ENCODE results near the gene ISOC2. TPM values are rescaled to one million over a fixed set of nuclear protein-coding genes. Genes with fewer than 3 reads are reported as not detected.
"Not testable (repeated sequence)": the region's sequence is repeated elsewhere in the genome, so short reads cannot be mapped to it uniquely, and the experiment has no call there.

Gene ISOC2
- total RNA-seq, 2 experiments from 2014 or later, result 29.0 to 29.3 TPM

DNA sequence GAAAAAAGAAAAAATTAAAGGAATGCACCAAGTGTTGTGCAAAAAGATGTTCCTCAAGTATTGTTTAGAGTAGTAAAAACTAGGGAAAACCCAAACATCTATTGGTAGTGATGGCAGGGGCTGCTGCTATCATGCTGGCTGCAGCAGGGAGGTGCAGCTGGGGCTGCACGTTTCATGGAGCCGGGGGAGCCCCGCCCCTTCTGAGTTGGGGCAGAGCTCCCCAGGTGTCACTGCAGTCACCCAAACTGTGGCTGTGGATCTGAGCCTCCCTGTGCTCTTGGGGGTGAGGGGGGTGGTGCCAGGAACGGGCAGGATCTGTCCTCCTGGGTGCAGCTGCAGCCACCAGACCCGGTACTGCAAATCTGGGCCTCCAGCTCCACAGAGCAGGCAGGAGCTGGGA, 42.3 kb downstream of the ISOC2 start:
- POLR2A ChIA-PET, result interaction anchor here (0.9 to 1.4 kb wide), 2 partner anchors 12 to 18 kb away, joined by 3 to 5 read pairs; no protein-coding TSS in a partner anchor
- H3K36me3 Mint-ChIP-seq (ENCODE audit: low read depth), result no peaks in the 10 kb centered on the region
- DNase-seq (no peak), ATAC-seq (no peak)
- TF ChIP-seq, protein P1, sequence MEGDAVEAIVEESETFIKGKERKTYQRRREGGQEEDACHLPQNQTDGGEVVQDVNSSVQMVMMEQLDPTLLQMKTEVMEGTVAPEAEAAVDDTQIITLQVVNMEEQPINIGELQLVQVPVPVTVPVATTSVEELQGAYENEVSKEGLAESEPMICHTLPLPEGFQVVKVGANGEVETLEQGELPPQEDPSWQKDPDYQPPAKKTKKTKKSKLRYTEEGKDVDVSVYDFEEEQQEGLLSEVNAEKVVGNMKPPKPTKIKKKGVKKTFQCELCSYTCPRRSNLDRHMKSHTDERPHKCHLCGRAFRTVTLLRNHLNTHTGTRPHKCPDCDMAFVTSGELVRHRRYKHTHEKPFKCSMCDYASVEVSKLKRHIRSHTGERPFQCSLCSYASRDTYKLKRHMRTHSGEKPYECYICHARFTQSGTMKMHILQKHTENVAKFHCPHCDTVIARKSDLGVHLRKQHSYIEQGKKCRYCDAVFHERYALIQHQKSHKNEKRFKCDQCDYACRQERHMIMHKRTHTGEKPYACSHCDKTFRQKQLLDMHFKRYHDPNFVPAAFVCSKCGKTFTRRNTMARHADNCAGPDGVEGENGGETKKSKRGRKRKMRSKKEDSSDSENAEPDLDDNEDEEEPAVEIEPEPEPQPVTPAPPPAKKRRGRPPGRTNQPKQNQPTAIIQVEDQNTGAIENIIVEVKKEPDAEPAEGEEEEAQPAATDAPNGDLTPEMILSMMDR (IDR thresholded peaks at IDR 0.05), result no peak
- no peaks in the 10 kb centered on the region for H3K9me3 Mint-ChIP-seq
- no peak overlapping the region for H3K4me3 Mint-ChIP-seq
- H3K27me3 Mint-ChIP-seq, result no peaks in the 10 kb centered on the region
- peaks cover 8% of the 10 kb centered on the region for H3K4me1 Mint-ChIP-seq (ENCODE audit: low read depth)
- CTCF ChIA-PET, result interaction anchor here (0.9 to 2.4 kb wide), 9 partner anchors 9 to 301 kb away, joined by 3 to 9 read pairs (median 3); no protein-coding TSS in a partner anchor
- H3K27ac Mint-ChIP-seq, result no peak overlapping the region
- intact Hi-C loops (cut with micrococcal nuclease), result no loop called here

DNA sequence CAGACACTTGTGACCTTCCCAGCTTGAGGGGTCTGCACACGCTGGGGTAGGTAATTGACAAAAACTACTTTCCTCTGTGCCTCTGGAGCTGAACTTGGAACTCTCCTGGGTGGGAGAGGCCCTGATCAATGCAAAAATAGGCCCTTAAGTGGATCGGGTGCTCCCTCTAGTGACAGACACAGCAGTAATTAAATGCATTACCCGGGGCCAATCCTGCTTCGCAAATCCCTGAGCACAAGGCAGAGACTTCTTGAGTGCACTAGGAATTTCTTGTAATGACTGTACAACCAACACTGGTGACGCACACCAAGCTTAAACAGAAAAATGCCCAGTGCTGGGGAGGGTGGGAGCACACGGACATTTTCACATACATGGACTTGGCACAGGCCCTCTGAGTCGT, 43.3 kb downstream of the ISOC2 start:
- no peaks in the 10 kb centered on the region for H3K9me3 Mint-ChIP-seq
- H3K4me1 Mint-ChIP-seq (ENCODE audit: low read depth), result peaks cover 8% of the 10 kb centered on the region
- H3K27me3 Mint-ChIP-seq, result no peaks in the 10 kb centered on the region
- POLR2A ChIA-PET, result interaction anchor here (0.6 to 1.4 kb wide), 10 partner anchors 11 to 165 kb away, joined by 3 to 5 read pairs (median 4); partner anchors contain the start of gene HSPBP1
- H3K36me3 Mint-ChIP-seq (ENCODE audit: low read depth), result no peaks in the 10 kb centered on the region
- intact Hi-C loops (cut with micrococcal nuclease), result no loop called here
- no peak overlapping the region for H3K27ac Mint-ChIP-seq
- CTCF ChIA-PET, result interaction anchor here (0.6 to 2.4 kb wide), 12 partner anchors 9 to 300 kb away, joined by 3 to 9 read pairs (median 4); no protein-coding TSS in a partner anchor
- DNase-seq, result peak; percentile 68
- TF ChIP-seq, protein P1 (IDR thresholded peaks at IDR 0.05), result peak; percentile 84
- peak; percentile 85 for ATAC-seq
- no peak overlapping the region for H3K4me3 Mint-ChIP-seq

DNA sequence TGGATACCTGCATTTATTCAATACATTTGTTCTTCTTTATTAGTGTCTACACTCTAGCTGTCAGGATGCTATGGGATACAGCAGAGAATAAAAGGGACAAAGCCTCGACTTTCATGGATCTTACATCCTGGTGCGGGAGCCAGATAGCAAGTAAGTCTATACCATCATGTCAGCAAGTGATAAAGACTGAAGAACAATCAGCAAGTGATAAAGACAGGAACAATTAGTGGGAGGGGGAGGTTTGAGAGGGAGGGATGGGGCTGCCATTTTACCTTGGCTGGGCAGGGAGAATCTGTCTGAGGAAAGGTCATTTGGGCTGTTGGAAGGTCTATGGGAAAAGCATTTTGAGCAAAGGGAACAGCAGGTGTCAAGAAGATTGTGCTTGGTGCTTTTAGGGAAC, 51.3 kb downstream of the ISOC2 start:
- Mint-ChIP-seq H3K9me3 (peaks cover 9% of the 10 kb centered on the region), H3K4me3 (no peak overlapping the region), H3K4me1 (ENCODE audit: low read depth) (peaks cover 22% of the 10 kb centered on the region), H3K27ac (no peak overlapping the region), H3K27me3 (no peaks in the 10 kb centered on the region), H3K36me3 (ENCODE audit: low read depth) (peaks cover 28% of the 10 kb centered on the region)
- CTCF ChIA-PET, result interaction anchor here (0.8 kb wide), 1 partner anchor 108 kb away, joined by 3 read pairs; no protein-coding TSS in a partner anchor
- ATAC-seq, result no peak
- intact Hi-C loops (cut with micrococcal nuclease), result no loop called here
- POLR2A ChIA-PET, result interaction anchor here (0.7 to 8.6 kb wide), 2 partner anchors 23 to 129 kb away, joined by 5 to 217 read pairs; partner anchors contain the start of genes RPL28 and TMEM238
- TF ChIP-seq, protein P1 (IDR thresholded peaks at IDR 0.05), result no peak
- DNase-seq, result no peak

DNA sequence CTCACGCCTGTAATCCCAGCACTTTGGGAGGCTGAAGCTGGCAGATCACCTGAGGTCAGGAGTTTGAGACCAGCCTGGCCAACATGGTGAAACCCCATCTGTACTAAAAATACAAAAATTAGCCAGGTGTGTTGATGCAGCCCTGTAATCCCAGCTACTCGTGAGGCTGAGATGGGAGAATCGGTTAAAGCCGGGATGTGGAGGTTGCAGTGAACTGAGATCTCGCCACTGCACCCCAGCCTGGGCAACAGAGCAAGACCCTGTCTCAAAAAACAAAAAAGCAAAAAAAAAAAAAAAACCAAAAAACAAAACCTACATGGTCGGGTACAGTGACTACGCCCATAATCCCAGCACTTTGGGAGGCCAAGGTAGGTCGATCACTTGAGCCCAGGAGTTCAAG, 52.3 kb downstream of the ISOC2 start:
- ATAC-seq; H3K27me3 Mint-ChIP-seq; DNase-seq; intact Hi-C loops (cut with micrococcal nuclease); H3K9me3 Mint-ChIP-seq; H3K4me3 Mint-ChIP-seq: not testable (repeated sequence)
- H3K4me1 Mint-ChIP-seq (ENCODE audit: low read depth), result peaks cover 22% of the 10 kb centered on the region
- peaks cover 33% of the 10 kb centered on the region for H3K36me3 Mint-ChIP-seq (ENCODE audit: low read depth)
- ChIA-PET CTCF (interaction anchor here (0.8 to 1.5 kb wide), 4 partner anchors 9 to 108 kb away, joined by 3 to 9 read pairs (median 4); no protein-coding TSS in a partner anchor), POLR2A (interaction anchor here (0.6 to 8.6 kb wide), 7 partner anchors 9 to 108 kb away, joined by 3 to 217 read pairs (median 4); partner anchors contain the start of genes KMT5C, RPL28 and TMEM238)
- H3K27ac Mint-ChIP-seq, result peak overlapping the region; percentile 97

DNA sequence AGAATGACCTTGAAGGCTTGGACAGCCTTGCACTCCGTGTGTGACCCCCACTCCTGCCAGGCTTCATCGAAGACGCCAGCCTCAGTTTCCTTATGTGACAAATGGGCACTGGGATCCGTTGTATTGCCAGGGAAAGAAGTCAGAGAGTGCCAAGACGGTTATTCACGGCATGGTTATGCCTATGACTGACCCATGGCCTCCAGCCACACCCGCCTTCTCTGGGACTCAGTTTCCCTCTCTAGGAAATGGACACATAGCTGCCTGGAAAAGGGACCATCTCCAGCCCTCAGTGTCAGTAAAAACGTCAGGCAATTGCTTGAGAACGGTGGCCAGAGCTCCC, 52.9 kb downstream of the ISOC2 start:
- Mint-ChIP-seq H3K36me3 (ENCODE audit: low read depth) (peaks cover 38% of the 10 kb centered on the region), H3K27ac (peak overlapping the region; percentile 97), H3K4me3 (peak overlapping the region; percentile 92), H3K9me3 (peaks cover 9% of the 10 kb centered on the region), H3K27me3 (no peaks in the 10 kb centered on the region), H3K4me1 (ENCODE audit: low read depth) (peaks cover 23% of the 10 kb centered on the region)
- intact Hi-C loops (cut with micrococcal nuclease), result no loop called here
- TF ChIP-seq, protein P1 (IDR thresholded peaks at IDR 0.05), result no peak
- DNase-seq, result no peak
- ChIA-PET CTCF (interaction anchor here (0.9 to 1.5 kb wide), 3 partner anchors 9 to 107 kb away, joined by 3 to 9 read pairs (median 5); no protein-coding TSS in a partner anchor), POLR2A (interaction anchor here (0.9 to 8.6 kb wide), 5 partner anchors 9 to 69 kb away, joined by 3 to 217 read pairs (median 4); partner anchors contain the start of genes KMT5C, RPL28 and TMEM238)
- no peak for ATAC-seq
